HTR-8/SVneo (cell line): Measurements from ENCODE around the gene OR5L2.
"Not testable (repeated sequence)": the region's sequence is repeated elsewhere in the genome, so short reads cannot be mapped to it uniquely, and the experiment has no call there.

Experiments
- DNase-seq: peaks from one replicate; pipeline ENCODE4 v3.0.0; 2011; ENCODE audit warnings: low spot score, mixed read lengths; ENCODE audit not compliant: insufficient read length
- FAIRE-seq: peaks from 2 replicates; lab custom pipeline; 2011; peaks lifted over from hg19 to GRCh38; lab: Jason Lieb, UNC

OR5L2 gene

GRCh38 chr11:55826919-55827318 lies at the start of gene OR5L2:
Gene OR5L2 (plus strand): TSS chr11:55827219. CDS start chr11:55827219, 0 bp downstream.
- FAIRE-seq: no peak

GRCh38 chr11:55791606-55792005 lies 35.4 kb upstream of the OR5L2 start:
- no peak for FAIRE-seq
- DNase-seq: no peak

More at GRCh38 chr11:55826919-55827318, at the start of gene OR5L2:
- no peak for DNase-seq

- FAIRE-seq: no peak
Measured at GRCh38 chr11:55793321-55793720, 33.7 kb upstream of the OR5L2 start.

GRCh38 chr11:55795256-55795655 lies 31.8 kb upstream of the OR5L2 start, which contains the start of gene OR5D14:
Gene OR5D14 (plus strand): TSS chr11:55795556. CDS start chr11:55795556, 0 bp downstream.
- DNase-seq (no peak), FAIRE-seq (no peak)

More at GRCh38 chr11:55793321-55793720, 33.7 kb upstream of the OR5L2 start:
- DNase-seq: no peak

GRCh38 chr11:55806248-55806647 lies 20.8 kb upstream of the OR5L2 start:
- no peak for FAIRE-seq

GRCh38 chr11:55811067-55811466 lies 16.0 kb upstream of the OR5L2 start, which contains the start of gene OR5L1:
Gene OR5L1 (plus strand): TSS chr11:55811367. CDS start chr11:55811467, 100 bp downstream.
- no peak for DNase-seq
- no peak for FAIRE-seq

More at GRCh38 chr11:55806248-55806647, 20.8 kb upstream of the OR5L2 start:
- no peak for DNase-seq

GRCh38 chr11:55819330-55819729 lies 7.7 kb upstream of the OR5L2 start, which contains the start of gene OR5D18:
Gene OR5D18 (plus strand): TSS chr11:55819630. CDS start chr11:55819630, 0 bp downstream.
- DNase-seq: no peak
- no peak for FAIRE-seq

GRCh38 chr11:55838452-55838851 lies 11.4 kb downstream of the OR5L2 start, which contains the start of gene OR5D16:
Gene OR5D16 (plus strand): TSS chr11:55838752. CDS start chr11:55838752, 0 bp downstream.
- no peak for FAIRE-seq

GRCh38 chr11:55847453-55847852 lies 20.4 kb downstream of the OR5L2 start:
- DNase-seq (no peak), FAIRE-seq (no peak)

More at GRCh38 chr11:55838452-55838851, 11.4 kb downstream of the OR5L2 start, which contains the start of gene OR5D16:
- DNase-seq: no peak

GRCh38 chr11:55849037-55849436 lies 22.0 kb downstream of the OR5L2 start:
- no peak for DNase-seq
- FAIRE-seq: no peak

GRCh38 chr11:55852141-55852540 lies 25.1 kb downstream of the OR5L2 start:
- no peak for DNase-seq
- no peak for FAIRE-seq

- FAIRE-seq (no peak), DNase-seq (no peak)
Measured at GRCh38 chr11:55854704-55855103, 27.7 kb downstream of the OR5L2 start.

- not testable (repeated sequence) for DNase-seq, FAIRE-seq
Measured at GRCh38 chr11:55867354-55867753, 40.3 kb downstream of the OR5L2 start.

- DNase-seq, FAIRE-seq: not testable (repeated sequence)
Measured at GRCh38 chr11:55872731-55873130, 45.7 kb downstream of the OR5L2 start.

GRCh38 chr11:55873146-55873545 lies 46.1 kb downstream of the OR5L2 start:
- not testable (repeated sequence) for FAIRE-seq, DNase-seq
